Fibroblast of mammary gland (primary cell): ENCODE results near the gene MZB1.

Experiments used
- DNase-seq: peaks from one replicate; pipeline ENCODE4 v3.0.0-alpha.2; 2010; ENCODE audit warnings: low read depth
- H3K4me3 ChIP-seq: 2 replicates; pipeline ENCODE4 v1.5.1; 2011; ENCODE audit warnings: low read depth, mild to moderate bottlenecking, low read length, moderate library complexity; ENCODE audit not compliant: control insufficient read depth
- CTCF ChIP-seq: conservative IDR thresholded peaks from 2 replicates; pipeline ENCODE4 v1.5.1; 2011; ENCODE audit warnings: low read depth, low read length, inconsistent platforms; ENCODE audit not compliant: control insufficient read depth, insufficient read depth

The MZB1 gene

GRCh38 chr5:139386050-139386438 is 3.7 kb downstream of the MZB1 start:
- DNase-seq = no peak
- H3K4me3 ChIP-seq = no peak overlapping the region
- TF ChIP-seq CTCF = no peak

- H3K4me3 ChIP-seq = no peak overlapping the region
- DNase-seq = no peak
- no peak for TF ChIP-seq CTCF
Measured at GRCh38 chr5:139385061-139386049, 4.4 kb downstream of the MZB1 start.

- TF ChIP-seq CTCF = no peak
- no peak overlapping the region for H3K4me3 ChIP-seq
- DNase-seq = no peak
Measured at GRCh38 chr5:139384591-139385051, 5.1 kb downstream of the MZB1 start.

GRCh38 chr5:139383993-139384590 is 5.6 kb downstream of the MZB1 start:
- TF ChIP-seq CTCF = no peak
- H3K4me3 ChIP-seq = no peak overlapping the region
- no peak for DNase-seq

GRCh38 chr5:139383275-139383992 is 6.3 kb downstream of the MZB1 start, which contains the start of gene SLC23A1:
Gene SLC23A1 (minus strand): TSS chr5:139383297. CDS start chr5:139383253, 44 bp downstream.
- TF ChIP-seq CTCF = no peak
- no peak for DNase-seq
- H3K4me3 ChIP-seq = no peak within 1 kb of the TSS

GRCh38 chr5:139382807-139383206 is 6.9 kb downstream of the MZB1 start:
- no peak overlapping the region for H3K4me3 ChIP-seq
- DNase-seq = no peak
- no peak for TF ChIP-seq CTCF
